Measurements from ENCODE around the gene PPL. TPM values are rescaled to one million over a fixed set of nuclear protein-coding genes. Genes with fewer than 3 reads are reported as not detected.

The PPL gene
- total RNA-seq, 1 donor = 0.86 TPM

DNA sequence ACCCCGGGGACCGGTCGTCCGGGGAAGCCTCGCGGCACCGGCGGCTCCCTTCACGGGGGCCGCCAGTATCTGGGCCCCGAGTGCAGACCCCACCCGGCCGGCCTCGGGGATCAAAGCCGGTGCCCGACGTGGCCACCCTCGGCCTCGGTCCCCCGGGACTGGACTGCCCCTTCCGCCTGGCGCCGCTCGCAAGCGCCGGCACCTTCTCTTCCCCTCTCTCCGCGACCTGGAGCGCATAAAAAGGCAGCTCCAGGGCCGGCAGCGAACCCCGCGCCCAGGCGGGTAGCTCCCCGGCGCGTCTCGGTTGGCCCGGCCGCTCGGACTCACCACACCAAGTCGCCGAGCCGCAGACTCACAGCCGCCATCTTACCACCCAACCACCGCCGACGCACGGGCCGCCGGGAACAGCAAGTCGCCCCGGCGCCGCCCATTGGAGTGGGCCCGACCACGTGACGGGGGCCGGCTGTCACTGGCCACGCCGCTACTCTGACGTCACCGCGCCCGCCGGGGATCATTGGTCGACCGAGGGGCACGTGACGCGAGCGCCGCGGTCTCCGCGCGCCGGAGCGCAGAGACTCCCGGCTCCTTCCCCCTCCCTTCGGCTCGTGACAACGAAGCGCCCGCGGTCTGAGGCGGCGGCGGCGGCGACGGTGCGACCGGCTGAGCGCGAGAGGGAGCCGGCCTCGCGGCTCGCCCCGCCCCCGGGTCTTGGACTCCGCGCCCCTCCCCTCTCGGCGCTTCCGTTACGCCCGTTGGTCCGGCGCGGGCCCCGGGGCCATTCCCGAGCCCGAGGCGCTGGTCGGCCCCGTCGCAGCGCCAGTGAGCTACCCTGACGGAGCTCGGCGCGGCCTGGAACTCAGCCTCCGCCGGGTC, 89.8 kb downstream of the PPL start, which contains the start of the genes GLYR1 and UBN1:
Gene GLYR1, minus strand, starts transcription at position 388 of the 873 bp plus-strand sequence. Its CDS starts 23 bp downstream, at position 365.
Gene UBN1, plus strand, starts transcription at position 581 of the 873 bp plus-strand sequence. CDS start 5,437 bp downstream, outside the sequence.
- H3K4me3 ChIP-seq (ENCODE audit: low read depth, low read length) = peak within 1 kb of the TSS; percentile 90
- peak; percentile 97 for DNase-seq (ENCODE audit: low read depth)
- TF ChIP-seq, protein P1, sequence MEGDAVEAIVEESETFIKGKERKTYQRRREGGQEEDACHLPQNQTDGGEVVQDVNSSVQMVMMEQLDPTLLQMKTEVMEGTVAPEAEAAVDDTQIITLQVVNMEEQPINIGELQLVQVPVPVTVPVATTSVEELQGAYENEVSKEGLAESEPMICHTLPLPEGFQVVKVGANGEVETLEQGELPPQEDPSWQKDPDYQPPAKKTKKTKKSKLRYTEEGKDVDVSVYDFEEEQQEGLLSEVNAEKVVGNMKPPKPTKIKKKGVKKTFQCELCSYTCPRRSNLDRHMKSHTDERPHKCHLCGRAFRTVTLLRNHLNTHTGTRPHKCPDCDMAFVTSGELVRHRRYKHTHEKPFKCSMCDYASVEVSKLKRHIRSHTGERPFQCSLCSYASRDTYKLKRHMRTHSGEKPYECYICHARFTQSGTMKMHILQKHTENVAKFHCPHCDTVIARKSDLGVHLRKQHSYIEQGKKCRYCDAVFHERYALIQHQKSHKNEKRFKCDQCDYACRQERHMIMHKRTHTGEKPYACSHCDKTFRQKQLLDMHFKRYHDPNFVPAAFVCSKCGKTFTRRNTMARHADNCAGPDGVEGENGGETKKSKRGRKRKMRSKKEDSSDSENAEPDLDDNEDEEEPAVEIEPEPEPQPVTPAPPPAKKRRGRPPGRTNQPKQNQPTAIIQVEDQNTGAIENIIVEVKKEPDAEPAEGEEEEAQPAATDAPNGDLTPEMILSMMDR (IDR thresholded peaks at IDR 0.05; ENCODE audit: insufficient read depth, low read depth, low read length) = no peak

DNA sequence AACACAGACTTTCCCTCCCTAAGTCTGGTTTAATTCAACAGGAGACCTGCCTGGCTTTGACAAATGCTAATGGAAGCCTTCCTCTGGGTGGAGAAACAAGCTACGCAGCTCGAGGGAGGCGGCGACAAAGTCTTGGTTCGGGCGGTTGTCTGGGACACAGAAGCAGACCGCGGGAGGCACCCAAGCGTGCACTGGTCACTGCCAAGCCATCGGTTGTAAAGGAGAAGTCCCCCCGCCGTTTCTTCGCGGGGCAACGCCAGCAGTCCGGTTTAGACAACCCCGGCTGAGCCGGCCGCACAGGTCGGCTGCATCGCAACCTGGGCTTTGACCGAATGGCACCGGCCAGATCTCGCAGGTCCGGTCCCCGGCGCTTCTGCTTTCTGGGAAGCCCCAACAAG, 90.4 kb downstream of the PPL start:
- DNase-seq (ENCODE audit: low read depth) = peak; percentile 76
- peak overlapping the region; percentile 90 for H3K4me3 ChIP-seq (ENCODE audit: low read depth, low read length)
- TF ChIP-seq, protein P1 (IDR thresholded peaks at IDR 0.05; ENCODE audit: insufficient read depth, low read depth, low read length) = no peak

DNA sequence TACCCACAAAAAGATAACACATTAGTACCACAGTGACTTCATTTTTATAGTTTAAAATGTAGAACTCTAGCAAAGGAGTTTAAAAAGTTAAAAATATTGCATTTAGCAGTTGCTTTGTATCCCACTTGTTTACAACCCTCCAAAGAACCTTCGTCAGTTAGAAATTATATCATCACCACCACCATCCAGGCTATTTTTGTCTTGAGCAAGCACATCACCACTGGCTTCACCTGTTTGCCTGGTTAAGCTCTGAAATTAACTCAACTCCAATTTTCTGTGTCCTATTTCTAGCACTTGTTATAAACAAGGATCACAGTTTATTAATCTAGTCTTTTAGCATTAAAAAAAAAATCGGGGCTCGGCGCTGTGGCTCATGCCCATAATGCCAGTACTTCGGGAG, 96.0 kb downstream of the PPL start:
- no peak overlapping the region for H3K4me3 ChIP-seq (ENCODE audit: low read depth, low read length)
- TF ChIP-seq, protein P1 (IDR thresholded peaks at IDR 0.05; ENCODE audit: insufficient read depth, low read depth, low read length) = no peak
- DNase-seq (ENCODE audit: low read depth) = no peak

- TF ChIP-seq, protein P1 (IDR thresholded peaks at IDR 0.05; ENCODE audit: insufficient read depth, low read depth, low read length) = no peak
- DNase-seq (ENCODE audit: low read depth) = no peak
Measured at GRCh38 chr16:4839942-4840341, 97.0 kb downstream of the PPL start.

GRCh38 chr16:4837733-4838501, 99.0 kb downstream of the PPL start:
- H3K4me3 ChIP-seq (ENCODE audit: low read depth, low read length) = no peak overlapping the region
- TF ChIP-seq, protein P1 (IDR thresholded peaks at IDR 0.05; ENCODE audit: insufficient read depth, low read depth, low read length) = no peak
- no peak for DNase-seq (ENCODE audit: low read depth)

More at GRCh38 chr16:4839942-4840341, 97.0 kb downstream of the PPL start:
- no peak overlapping the region for H3K4me3 ChIP-seq (ENCODE audit: low read depth, low read length)

DNA sequence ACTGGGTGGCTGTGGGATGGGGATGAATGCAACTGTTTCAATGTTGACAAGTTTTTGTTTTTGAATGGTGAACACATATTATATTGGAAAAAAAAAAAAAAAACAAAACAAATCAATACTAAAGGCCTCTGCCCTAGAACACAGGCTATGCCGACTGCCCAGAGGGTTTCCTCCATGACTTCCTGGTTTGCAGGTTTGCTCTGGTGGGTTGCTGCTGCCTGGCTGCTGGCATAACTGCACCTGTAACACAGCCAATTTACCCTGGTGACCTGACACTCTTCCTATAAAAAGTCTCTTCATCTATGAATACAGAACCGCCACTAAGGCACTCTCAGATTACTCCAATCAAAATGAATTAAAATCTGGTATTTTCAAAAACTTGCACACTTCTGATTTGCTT, 100.2 kb downstream of the PPL start:
- no peak for DNase-seq (ENCODE audit: low read depth)
- H3K4me3 ChIP-seq (ENCODE audit: low read depth, low read length) = no peak overlapping the region
- TF ChIP-seq, protein P1 (IDR thresholded peaks at IDR 0.05; ENCODE audit: insufficient read depth, low read depth, low read length) = no peak

Measured in fibroblast of villous mesenchyme (primary cell).